Mesothelial cell of epicardium (in vitro differentiated cells): ENCODE results near the gene PPP1R14C. TPM values are rescaled to one million over a fixed set of nuclear protein-coding genes. Genes with fewer than 3 reads are reported as not detected.
A peak's percentile ranks its signal among the peaks of the same experiment; 100 is the strongest.

Source experiments
- DNase-seq, 2 experiments: peaks; one replicate each; pipeline ENCODE4 v3.0.0; 2021; ENCODE audit warnings: low spot score in 2 of 2; ENCODE audit not compliant: unreplicated experiment in 2 of 2
- H3K27ac Mint-ChIP-seq: 2 replicates; pipeline ENCODE4 v1.8.0; 2021; ENCODE audit warnings: mixed read lengths
- H3K27me3 Mint-ChIP-seq: 2 replicates; pipeline ENCODE4 v1.8.0; 2021; ENCODE audit warnings: low read depth, mixed read lengths
- H3K36me3 Mint-ChIP-seq: 2 replicates; pipeline ENCODE4 v1.8.0; 2021; ENCODE audit warnings: mixed read lengths
- H3K4me1 Mint-ChIP-seq: 2 replicates; pipeline ENCODE4 v1.8.0; 2021; ENCODE audit warnings: mixed read lengths
- H3K4me3 Mint-ChIP-seq: 2 replicates; pipeline ENCODE4 v1.8.0; 2021; ENCODE audit warnings: mild to moderate bottlenecking, moderate library complexity, mixed read lengths
- H3K9me3 Mint-ChIP-seq: 2 replicates; pipeline ENCODE4 v1.8.0; 2021; ENCODE audit warnings: mixed read lengths
- total RNA-seq: library from RNA; stranded (reverse); gene quantifications from 3 replicates; pipeline ENCODE4 v1.2.1, GENCODE V29; 2021
- TF ChIP-seq, protein P1 (sequence below): fragments of 200-600 bp; sonication (generic); IDR thresholded peaks from one replicate; pipeline ENCODE4 v1.5.0; 2021; ENCODE audit warnings: antibody characterized with exemption; ENCODE audit not compliant: unreplicated experiment

PPP1R14C gene
- total RNA-seq, 1 donor from 2014 or later = 0.27 TPM

DNA sequence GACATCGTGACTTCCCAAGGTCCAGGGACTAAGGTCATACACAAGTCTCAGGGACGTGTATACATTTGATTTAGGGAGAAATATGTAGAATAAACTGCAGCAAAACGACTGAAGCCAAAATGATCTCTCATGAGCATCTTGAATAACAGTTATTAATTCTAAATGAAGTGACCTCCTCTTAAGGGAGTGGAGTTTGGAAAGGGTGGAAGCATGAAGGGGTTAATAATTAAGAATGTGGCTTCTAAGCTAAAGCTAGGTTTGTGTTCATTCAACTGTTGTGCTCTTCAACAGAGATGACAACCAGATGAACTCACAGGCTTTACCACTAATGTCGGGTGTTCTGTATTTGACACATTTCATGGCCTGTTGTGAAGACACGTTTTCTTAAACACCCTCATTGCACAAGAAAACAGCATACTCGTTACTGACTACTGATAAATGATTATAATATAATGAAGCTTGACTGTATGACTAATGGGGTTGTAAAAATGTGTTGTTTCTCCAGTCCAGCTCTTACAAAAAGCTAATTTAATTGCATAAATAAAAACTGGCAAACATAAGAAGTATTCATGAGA, 1.5 kb downstream of the PPP1R14C start:
- TF ChIP-seq, protein P1, sequence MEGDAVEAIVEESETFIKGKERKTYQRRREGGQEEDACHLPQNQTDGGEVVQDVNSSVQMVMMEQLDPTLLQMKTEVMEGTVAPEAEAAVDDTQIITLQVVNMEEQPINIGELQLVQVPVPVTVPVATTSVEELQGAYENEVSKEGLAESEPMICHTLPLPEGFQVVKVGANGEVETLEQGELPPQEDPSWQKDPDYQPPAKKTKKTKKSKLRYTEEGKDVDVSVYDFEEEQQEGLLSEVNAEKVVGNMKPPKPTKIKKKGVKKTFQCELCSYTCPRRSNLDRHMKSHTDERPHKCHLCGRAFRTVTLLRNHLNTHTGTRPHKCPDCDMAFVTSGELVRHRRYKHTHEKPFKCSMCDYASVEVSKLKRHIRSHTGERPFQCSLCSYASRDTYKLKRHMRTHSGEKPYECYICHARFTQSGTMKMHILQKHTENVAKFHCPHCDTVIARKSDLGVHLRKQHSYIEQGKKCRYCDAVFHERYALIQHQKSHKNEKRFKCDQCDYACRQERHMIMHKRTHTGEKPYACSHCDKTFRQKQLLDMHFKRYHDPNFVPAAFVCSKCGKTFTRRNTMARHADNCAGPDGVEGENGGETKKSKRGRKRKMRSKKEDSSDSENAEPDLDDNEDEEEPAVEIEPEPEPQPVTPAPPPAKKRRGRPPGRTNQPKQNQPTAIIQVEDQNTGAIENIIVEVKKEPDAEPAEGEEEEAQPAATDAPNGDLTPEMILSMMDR = no peak
- Mint-ChIP-seq H3K4me1 (peaks cover 10% of the 10 kb centered on the region), H3K36me3 (no peaks in the 10 kb centered on the region), H3K9me3 (no peaks in the 10 kb centered on the region), H3K27ac (no peak overlapping the region), H3K27me3 (peaks cover 91% of the 10 kb centered on the region), H3K4me3 (peak overlapping the region; percentile 62)
- DNase-seq = no peak

DNA sequence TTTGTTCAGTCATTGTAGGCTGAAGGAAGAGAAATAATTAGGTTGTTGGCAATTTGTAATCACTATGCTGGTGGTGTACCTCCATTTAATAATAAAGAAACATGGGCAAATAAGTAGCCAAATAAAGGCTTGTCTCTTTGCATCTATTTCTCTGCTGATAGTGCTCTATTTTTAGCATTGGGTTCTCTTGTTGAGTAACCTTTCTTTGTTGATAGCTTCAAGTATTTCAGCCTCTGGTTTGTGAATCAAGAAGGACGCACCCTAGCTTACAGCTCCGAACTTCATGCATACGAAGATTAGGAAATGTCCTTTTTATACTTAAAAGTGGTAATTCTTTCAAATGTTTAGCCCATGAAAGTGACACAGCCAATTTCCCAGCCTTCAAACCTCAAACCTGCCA, 2.6 kb downstream of the PPP1R14C start:
- no peaks in the 10 kb centered on the region for H3K9me3 Mint-ChIP-seq
- H3K27ac Mint-ChIP-seq = no peak overlapping the region
- H3K4me3 Mint-ChIP-seq = no peak overlapping the region

DNA sequence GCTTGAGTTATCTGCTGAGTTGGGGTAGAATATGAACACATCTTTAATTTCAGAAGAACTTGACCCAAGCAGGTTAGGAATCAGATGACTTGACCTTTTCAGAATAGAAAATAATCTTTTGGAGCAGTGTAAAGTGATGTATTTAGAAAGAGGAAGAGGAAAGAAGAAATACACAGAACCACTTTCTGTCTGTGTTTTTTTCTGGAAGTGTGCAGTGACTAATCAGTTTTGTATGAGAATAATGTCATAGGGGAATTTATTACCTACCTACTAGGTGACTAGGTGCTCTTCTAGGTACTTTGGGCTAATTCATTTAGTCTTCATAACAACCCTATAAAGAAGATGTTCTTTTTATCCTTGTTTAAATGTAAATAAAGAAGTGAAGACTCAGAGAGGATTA, 3.0 kb downstream of the PPP1R14C start:
- no peak overlapping the region for H3K4me3 Mint-ChIP-seq
- no peaks in the 10 kb centered on the region for H3K36me3 Mint-ChIP-seq
- H3K9me3 Mint-ChIP-seq = no peaks in the 10 kb centered on the region
- no peak for DNase-seq
- H3K4me1 Mint-ChIP-seq = peaks cover 14% of the 10 kb centered on the region
- no peak overlapping the region for H3K27ac Mint-ChIP-seq
- TF ChIP-seq, protein P1 = no peak
- peaks cover 91% of the 10 kb centered on the region for H3K27me3 Mint-ChIP-seq

More for the DNA sequence above, 2.6 kb downstream of the PPP1R14C start:
- no peak for DNase-seq
- H3K27me3 Mint-ChIP-seq = peaks cover 91% of the 10 kb centered on the region
- TF ChIP-seq, protein P1 = no peak
- H3K4me1 Mint-ChIP-seq = peaks cover 10% of the 10 kb centered on the region
- no peaks in the 10 kb centered on the region for H3K36me3 Mint-ChIP-seq

DNA sequence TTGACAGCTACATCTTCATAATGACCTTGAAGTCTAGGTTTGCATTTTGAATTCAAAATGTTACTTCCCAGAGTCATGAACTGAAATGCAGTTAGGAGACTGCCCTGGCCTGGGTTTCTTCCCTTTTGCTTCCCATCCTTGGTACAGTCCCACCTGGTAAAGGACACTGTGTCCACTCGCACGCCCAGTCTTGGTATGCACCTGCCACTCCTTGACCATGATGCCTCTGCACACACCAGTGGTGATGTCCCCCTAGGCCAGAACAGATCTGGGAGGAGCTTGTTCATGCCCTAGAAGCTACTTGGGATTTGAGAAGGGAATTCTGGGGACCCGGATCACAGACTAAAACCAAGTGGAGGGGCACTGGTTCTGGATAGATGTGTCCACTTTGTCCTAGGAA, 3.6 kb downstream of the PPP1R14C start:
- peaks cover 16% of the 10 kb centered on the region for H3K4me1 Mint-ChIP-seq

DNA sequence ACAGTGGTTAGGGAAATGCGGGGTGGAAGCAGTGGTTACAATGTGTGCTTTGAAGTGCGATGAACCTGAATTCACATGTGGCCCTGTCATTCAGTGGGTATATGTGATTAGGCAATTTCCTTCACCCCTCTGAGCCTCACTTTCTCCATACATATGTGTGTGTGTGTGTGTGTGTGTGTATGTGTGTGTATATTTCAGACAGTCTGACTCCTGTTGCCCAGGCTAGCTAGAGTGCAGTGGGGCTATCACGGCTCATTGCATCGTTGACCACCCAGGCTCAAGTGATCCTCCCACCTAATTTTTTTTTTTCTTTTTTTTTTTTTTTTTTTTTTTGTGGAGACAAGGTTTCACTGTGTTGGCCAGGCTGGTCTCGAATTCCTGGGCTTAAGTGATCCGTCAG, 6.3 kb downstream of the PPP1R14C start:
- Mint-ChIP-seq H3K27me3 (peaks cover 92% of the 10 kb centered on the region), H3K4me1 (peaks cover 21% of the 10 kb centered on the region), H3K36me3 (no peaks in the 10 kb centered on the region), H3K4me3 (no peak overlapping the region), H3K27ac (no peak overlapping the region), H3K9me3 (no peaks in the 10 kb centered on the region)
- no peak for DNase-seq
- TF ChIP-seq, protein P1 = no peak

More for the DNA sequence above, 3.6 kb downstream of the PPP1R14C start:
- Mint-ChIP-seq H3K9me3 (no peaks in the 10 kb centered on the region), H3K36me3 (no peaks in the 10 kb centered on the region), H3K27ac (no peak overlapping the region), H3K27me3 (peaks cover 91% of the 10 kb centered on the region), H3K4me3 (no peak overlapping the region)
- DNase-seq = no peak
- TF ChIP-seq, protein P1 = no peak

GRCh38 chr6:150150458-150150820, 7.6 kb downstream of the PPP1R14C start:
- no peak for DNase-seq
- Mint-ChIP-seq H3K9me3 (no peaks in the 10 kb centered on the region), H3K4me1 (peaks cover 24% of the 10 kb centered on the region), H3K27ac (no peak overlapping the region), H3K27me3 (peaks cover 90% of the 10 kb centered on the region), H3K36me3 (no peaks in the 10 kb centered on the region), H3K4me3 (no peak overlapping the region)
- TF ChIP-seq, protein P1 = no peak
